GM12892 (cell line): ENCODE measurements around the gene PRKN.

Experiments
- DNase-seq: peaks from one replicate; pipeline ENCODE4 v3.0.0; 2011; ENCODE audit not compliant: insufficient read length
- FAIRE-seq: peaks from 2 replicates; lab custom pipeline; 2011; peaks lifted over from hg19 to GRCh38; lab: Jason Lieb, UNC
- POLR2A ChIP-seq: IDR thresholded peaks from 2 replicates; pipeline ENCODE4 v1.6.1; 2011; ENCODE audit warnings: low read depth, low read length, control low read depth
- POLR2AphosphoS5 ChIP-seq: IDR thresholded peaks from 2 replicates; pipeline ENCODE4 v1.6.1; 2011; ENCODE audit warnings: low read depth, low read length, control low read depth
- TAF1 ChIP-seq: IDR thresholded peaks from 2 replicates; pipeline ENCODE4 v1.6.1; 2011; ENCODE audit warnings: low read depth, mild to moderate bottlenecking, control low read depth, low read length, borderline replicate concordance

Gene PRKN

GRCh38 chr6:162306616-162307015 is 420.9 kb downstream of the PRKN start:
- FAIRE-seq: no peak
- no peak for DNase-seq
- TF ChIP-seq POLR2AphosphoS5 (no peak), POLR2A (no peak), TAF1 (no peak)

DNA sequence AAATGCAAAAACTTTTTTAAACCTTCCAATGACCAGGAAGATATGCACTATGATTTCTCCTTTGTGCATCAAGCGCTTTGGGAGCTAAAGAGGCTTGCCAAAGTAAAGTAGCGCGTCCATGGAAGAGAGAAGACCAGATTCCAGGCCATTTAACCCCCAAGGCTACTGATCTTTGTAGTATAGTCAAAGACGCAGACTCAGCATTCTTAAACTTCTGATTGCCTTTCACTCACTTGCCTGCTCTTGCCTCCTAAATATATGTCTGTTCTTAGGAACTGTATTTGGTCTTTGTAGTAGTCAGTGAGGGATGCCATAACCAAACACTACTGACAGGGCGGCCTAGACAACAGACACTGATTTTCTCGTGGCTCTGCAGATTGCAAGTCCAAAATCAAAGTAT is 426.4 kb downstream of the PRKN start:
- DNase-seq (no peak), FAIRE-seq (no peak)
- no peak for TF ChIP-seq POLR2AphosphoS5
- TF ChIP-seq POLR2A: no peak
- TF ChIP-seq TAF1: no peak

GRCh38 chr6:162294029-162294428 is 433.5 kb downstream of the PRKN start:
- FAIRE-seq: no peak
- TF ChIP-seq POLR2AphosphoS5: no peak
- TF ChIP-seq POLR2A: no peak
- DNase-seq: no peak

GRCh38 chr6:162292915-162293314 is 434.7 kb downstream of the PRKN start:
- no peak for TF ChIP-seq TAF1
- no peak for TF ChIP-seq POLR2AphosphoS5
- no peak for TF ChIP-seq POLR2A
- FAIRE-seq (no peak), DNase-seq (no peak)

- TF ChIP-seq POLR2AphosphoS5 (no peak), POLR2A (no peak), TAF1 (no peak)
- DNase-seq (no peak), FAIRE-seq (no peak)
These were observed 436.6 kb downstream of the PRKN start for GRCh38 chr6:162290846-162291465.

DNA sequence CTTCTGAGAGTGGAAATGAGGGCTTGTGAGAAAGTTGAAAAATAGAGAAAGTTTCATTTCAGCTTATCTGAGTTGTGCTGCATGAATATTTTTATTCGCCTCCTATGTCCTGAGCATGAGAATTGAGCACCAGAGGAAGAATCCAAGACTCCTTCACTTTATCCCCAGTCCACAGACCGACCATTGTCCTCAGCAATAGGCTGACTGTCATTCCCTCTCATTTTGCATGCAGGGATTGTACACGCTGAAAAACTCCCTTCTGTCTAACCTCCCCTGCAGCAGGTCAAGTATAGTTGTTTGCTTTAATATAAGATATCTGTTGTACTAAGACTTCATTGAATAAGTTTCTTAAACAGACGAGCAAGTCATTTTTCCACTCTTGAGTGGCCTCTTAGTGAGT is 437.6 kb downstream of the PRKN start:
- FAIRE-seq (no peak), DNase-seq (no peak)
- TF ChIP-seq TAF1 (no peak), POLR2A (no peak), POLR2AphosphoS5 (no peak)

GRCh38 chr6:162273986-162274385 is 453.6 kb downstream of the PRKN start:
- FAIRE-seq (no peak), DNase-seq (no peak)
- TF ChIP-seq TAF1: no peak
- no peak for TF ChIP-seq POLR2AphosphoS5
- TF ChIP-seq POLR2A: no peak

DNA sequence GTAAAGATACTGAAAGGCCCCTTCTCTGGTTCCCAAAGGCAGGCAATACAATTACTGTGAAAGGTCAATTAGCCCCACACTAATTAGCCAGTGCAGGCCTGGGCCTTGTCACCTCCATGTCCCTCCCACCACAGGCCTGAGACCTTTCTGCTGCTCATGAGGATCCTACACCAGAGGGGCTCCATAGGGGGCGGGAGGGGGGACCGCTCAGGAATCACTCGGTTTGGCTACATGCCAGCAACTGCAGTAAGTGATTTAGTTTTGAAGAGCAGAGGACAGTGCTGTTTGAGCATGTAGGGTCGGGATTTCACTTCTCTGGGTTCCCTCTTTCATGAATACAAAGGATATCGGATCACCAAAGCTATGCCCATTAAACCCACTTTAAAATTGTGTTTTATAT is 455.6 kb downstream of the PRKN start:
- FAIRE-seq (no peak), DNase-seq (no peak)
- no peak for TF ChIP-seq TAF1
- TF ChIP-seq POLR2A: no peak
- no peak for TF ChIP-seq POLR2AphosphoS5

DNA sequence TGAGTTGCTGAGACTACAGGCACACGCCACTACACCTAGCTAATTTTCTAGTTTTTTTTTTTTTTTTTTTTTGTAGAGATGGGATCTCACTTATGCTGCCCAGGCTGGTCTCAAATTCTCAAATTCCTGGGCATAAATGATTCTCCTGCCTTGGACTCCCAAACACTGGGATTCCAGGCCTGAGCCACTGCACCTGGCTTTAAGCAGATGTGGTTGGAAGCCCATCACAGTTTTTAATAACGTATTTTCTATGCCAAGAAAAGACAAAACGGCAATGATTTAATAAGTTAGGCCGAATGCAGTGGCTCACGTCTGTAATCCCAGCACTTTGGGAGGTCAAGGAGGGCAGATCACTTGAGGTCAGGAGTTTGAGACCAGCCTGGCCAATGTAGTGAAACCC is 456.6 kb downstream of the PRKN start:
- DNase-seq: no peak
- no peak for TF ChIP-seq POLR2AphosphoS5
- TF ChIP-seq POLR2A: no peak
- no peak for TF ChIP-seq TAF1
- FAIRE-seq: no peak

DNA sequence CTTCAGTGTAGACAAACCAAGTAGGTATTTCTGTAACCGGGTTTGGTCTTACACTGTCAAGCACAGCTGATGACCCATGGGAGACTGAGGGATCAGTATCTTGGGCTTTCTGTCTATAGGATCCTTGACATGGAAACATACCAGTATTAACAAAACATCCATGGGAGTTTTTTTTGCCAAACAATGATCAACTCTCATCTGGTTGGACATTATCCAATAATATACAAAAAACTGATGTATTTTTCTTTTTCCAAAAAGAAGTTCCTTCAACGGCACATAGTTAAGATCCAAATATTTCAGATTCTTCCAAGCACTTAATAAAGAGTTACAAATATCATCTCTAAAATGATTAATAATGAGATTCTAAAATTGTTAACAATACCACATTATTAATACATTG is 459.9 kb downstream of the PRKN start:
- no peak for TF ChIP-seq TAF1
- TF ChIP-seq POLR2AphosphoS5: no peak
- TF ChIP-seq POLR2A: no peak
- DNase-seq (no peak), FAIRE-seq (no peak)

- DNase-seq (no peak), FAIRE-seq (no peak)
- TF ChIP-seq POLR2AphosphoS5 (no peak), TAF1 (no peak), POLR2A (no peak)
These were observed 460.4 kb downstream of the PRKN start for GRCh38 chr6:162267126-162267525.

DNA sequence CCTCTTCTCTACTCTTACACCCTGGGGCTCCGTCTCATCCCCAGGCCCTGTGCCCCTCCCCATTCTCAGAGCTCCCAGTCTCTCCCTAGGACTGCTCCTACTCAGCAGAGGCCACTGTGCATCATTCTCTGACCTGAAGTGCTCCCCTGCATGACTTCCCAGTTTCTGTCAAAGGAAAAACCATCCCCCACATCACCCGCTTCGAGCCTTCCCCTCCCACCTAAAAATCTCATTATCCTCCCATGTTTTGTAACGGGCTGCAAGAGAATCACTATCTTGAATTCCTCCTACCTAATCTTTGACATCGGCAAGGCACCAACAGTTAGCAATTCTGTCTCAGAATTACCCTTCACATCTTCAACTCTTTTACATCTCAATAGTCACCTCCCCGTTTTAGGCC is 463.0 kb downstream of the PRKN start:
- TF ChIP-seq TAF1 (no peak), POLR2AphosphoS5 (no peak), POLR2A (no peak)
- FAIRE-seq (no peak), DNase-seq (no peak)
